Dermis blood vessel endothelial cell (primary cell): Measurements from ENCODE around the gene ICE1. TPM values are rescaled to one million over a fixed set of nuclear protein-coding genes. Genes with fewer than 3 reads are reported as not detected.
A peak's percentile ranks its signal among the peaks of the same experiment; 100 is the strongest.
"Not testable (repeated sequence)": the region's sequence is repeated elsewhere in the genome, so short reads cannot be mapped to it uniquely, and the experiment has no call there.

ENCODE experiments used
- DNase-seq: peaks from one replicate; pipeline ENCODE4 v3.0.0; 2010
- total RNA-seq: library from RNA; depleted of rRNA; stranded (reverse); fragments of >200 nt; gene quantifications from 2 replicates; pipeline ENCODE4 v1.2.3, GENCODE V29; 2014

Gene ICE1
- total RNA-seq, 1 donor from 2014 or later, result 33.0 TPM

DNA sequence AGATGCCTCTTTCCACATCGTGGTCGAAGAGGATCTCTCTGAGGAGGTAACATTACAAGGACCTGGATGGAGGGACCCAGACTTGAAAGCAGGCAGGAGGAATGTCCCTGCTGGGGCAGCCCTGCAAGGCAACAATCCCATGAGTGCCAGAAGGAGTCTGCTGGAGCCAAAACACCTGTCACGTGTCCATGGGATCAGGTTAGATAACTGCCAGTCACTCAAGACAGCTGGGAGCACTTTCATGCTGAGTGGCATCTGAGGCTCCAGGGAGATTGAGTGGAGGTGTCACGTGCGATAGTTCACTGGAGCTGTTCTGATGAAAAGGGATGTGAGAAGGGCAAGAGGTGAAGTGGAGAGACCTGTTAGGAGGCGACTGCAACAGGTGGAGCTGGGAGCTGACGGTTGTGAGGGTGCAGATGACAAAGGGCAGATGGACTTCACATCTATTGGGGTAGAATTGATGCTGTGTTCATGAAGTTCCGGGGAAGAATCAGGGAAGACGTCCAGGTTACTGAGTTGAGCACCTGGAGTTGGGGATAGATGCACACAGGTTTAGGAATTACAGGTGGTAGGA lies 68.4 kb downstream of the ICE1 start:
- no peak for DNase-seq

DNA sequence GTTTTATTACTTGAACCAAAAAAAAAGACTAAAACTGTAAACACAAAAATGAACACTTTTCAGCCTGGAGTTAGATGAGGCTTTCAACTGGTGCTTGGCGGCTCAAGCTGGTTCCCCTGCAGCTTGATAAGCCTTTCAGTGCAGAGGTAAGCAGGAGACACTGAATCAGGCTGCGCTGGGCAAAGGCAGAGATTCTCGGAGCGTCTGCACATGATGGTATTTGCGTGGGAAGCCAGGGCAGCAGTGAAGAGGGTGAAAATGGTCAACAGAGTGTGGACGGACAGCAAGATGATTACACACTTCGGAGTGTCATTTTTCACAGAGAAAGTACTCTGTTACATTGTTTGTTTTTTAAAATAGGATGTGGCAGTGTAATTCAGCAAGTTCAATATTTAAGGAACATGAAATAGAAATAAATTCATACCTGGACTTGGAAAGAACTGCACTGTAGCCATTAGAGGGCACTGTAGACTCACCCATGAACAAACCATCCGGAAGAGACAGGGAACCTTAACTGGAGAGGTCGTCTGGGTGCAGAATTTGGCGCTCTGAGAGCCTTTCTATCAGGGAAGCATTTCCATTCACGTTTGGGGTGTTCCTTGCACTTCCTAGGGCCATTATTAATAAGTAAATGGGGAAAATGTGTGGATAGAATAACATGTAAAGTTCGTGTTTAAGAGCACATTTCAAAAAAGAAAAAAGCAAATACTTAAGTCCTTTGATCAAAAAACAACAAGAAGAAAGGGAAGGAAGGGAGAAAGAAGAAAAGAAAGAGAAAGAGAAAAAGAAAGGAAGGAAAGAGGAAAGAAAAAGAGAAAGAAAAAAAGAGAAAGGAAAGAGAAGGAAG lies 69.8 kb downstream of the ICE1 start:
- DNase-seq, result peak; percentile 74

DNA sequence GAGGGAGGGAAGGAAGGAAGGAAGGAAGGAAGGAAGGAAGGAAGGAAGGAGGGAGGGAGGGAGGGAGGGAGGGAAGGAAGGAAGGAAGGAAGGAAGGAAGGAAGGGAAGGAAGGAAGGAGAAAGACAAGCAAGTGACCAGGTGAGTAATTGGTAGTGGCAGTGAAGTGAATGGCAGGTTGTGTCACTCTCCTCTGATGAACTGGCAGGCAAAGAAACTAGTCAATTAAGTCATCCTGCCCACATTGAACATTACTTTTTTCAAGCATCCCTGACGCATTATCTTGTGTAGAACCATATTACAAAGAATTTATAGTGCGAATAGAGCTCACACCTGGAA lies 70.4 kb downstream of the ICE1 start:
- not testable (repeated sequence) for DNase-seq

DNA sequence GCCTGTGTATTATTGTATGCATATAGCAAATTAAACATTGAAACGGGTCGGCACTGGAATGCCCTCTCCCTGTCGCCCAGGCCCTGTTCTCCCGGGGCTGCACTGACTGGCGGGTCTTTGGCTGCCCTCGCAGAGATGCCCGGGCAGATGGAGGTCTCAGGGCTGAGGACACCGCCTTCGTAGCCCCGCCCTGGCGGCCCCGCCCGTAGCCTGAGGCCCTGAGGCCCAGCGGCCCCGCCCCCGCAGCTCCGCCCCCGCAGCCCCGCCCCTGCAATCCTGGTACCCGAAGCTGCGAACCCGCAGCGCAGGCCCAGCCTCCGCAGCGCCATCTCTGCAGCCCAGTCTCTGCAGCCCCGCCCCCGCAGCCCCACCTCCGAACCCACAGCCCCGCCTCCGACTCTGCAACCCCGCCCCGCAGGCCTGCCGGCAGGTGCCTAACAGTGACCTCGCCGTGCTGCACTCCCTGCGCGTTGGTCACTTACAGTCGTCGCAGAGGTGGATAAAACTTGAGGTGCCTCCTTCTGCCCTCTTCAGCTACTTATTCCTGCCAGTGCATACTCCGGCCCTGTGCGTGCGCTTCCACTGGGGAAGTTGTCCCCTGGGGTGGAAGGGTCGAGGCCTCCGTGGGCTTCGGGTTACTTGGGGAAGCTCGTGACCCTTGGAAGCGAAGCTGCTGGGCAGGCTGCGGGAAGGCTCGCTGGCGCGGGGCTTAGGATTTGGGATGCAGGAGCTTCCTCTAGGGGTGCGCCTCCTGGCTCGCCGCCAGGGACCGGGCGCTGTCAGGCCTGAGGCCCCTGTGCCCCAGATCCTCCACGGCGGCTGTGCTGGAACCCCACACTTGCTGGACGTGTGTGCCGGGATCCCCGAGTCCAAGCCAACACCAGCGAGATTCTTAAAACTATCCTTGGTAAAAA lies 72.3 kb downstream of the ICE1 start:
- peak; percentile 32 for DNase-seq

DNA sequence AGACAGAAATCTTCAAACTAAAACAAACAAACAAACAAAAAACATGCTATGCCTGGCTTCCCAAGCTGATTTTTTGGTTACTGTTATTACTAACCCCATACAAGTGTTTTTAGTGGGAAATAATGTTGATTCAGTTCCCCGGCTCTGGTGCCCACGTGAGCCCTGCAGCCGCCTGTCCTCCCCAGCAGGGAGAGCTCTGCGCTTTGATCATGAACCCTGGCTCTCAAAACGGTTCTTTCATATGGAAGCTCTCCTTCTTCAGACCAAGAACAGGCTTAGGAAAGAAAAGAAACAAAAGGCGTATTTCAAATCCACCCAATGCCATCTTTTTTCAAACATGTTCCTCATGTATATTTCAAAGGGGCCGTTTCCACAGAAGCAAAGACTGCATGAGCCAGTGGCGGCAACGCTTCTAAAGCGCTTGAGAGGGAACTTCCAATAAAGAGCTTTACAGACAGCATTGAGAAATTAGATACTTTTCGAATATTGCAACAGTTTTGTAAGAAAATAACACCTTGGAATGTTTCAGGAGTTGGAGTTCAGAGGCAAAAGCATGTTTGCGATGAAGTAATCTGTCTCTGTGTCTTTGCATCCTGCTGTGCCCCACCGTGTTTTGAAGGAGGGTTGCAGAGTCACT lies 74.8 kb downstream of the ICE1 start:
- DNase-seq, result peak; percentile 67

DNA sequence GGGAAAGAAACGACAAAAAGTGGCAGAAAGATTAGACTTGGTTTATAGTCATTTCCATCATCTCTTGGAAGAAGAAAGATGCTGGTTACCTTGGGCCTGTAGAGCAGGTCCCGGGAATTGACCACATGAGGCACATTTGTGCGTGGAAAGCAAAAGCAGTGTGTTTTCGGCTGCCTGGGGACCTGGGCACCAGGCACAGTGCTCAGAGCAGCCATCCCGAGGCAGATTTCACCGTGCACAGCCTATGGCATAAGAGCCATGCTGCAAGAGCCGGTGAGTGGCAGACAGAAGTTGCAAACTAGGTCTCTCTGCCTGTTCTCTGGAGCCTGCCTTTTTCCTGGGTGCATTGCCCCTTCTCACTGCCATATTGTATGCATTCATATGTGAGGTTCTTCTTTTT lies 77.0 kb downstream of the ICE1 start:
- no peak for DNase-seq

DNA sequence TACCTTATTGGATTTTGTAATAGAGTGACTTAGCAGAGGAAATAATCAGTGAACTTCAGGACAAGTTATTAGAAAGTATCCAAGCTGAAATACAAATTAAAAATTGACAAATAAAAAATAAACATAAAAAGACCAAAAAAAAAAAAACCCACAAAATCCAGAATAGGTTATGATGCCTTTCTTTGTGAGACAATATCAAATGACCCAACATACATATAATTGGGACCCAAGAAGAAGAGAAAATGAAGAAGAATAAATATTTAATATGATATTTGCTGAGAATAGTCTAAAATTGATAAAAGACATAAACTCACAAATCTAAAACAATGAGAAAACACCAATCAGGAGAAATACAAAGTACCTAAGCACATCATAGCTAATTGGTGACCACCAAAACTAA lies 81.8 kb downstream of the ICE1 start:
- DNase-seq, result no peak

DNA sequence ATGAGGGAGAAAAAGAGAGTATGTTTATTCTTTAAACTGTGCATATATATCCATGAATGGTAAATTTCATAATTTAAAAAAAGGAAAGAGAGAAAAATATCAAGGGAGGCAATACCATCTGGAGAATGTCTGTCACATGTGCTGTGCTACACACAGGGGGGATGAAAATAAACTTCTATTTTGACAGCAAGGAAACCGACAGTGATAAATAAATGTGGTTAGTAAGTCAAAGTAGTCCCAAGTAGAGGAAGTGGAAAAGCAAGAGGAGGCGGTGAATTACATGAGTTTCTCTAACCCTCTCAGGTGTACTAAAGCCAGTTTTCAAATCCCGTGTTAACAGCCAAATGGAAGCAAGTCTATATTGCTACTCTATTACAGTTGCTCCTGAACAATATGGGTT lies 83.3 kb downstream of the ICE1 start:
- no peak for DNase-seq

DNA sequence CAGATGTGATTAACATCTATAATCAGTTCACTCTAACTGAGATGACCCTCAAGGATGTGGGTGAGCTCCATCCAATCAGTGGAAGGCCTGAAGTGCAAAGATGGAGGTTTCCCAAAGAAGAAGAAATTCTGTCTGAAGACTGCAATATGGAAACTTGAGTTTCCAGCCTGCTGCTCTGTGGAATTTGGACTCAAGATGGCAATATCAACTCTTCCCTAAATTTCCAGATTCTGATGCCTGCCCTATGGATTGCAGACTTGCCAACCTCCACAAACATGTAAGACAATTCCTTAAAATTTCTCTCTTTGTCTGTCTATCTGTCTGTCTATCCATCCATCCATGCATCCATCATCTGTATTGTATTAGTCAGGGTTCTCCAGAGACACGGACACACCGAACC lies 85.9 kb downstream of the ICE1 start:
- DNase-seq, result no peak

DNA sequence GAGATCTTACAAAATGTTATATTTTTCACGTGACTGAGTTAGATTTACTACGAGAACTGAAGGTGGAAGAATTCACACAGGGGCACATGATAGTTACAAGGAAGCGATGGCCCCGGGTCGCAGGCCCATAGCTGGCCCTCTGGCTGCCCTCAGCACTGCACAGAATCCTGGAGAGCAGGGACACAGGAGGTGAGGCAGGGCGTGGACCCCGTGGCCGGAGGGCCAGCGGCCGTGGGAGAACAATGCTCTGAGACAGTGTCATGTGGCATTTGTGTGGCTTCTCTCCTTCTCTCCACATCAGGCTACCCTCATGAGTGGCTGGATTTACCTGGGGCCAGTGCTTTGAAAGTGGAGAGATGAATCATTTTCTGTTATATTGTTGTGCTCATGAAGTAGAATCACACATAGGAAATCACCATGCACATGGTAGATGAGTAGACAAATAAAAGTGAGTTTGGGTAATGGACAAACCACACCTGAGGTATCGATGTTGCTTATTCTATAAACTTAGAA lies 89.5 kb downstream of the ICE1 start:
- DNase-seq, result no peak

DNA sequence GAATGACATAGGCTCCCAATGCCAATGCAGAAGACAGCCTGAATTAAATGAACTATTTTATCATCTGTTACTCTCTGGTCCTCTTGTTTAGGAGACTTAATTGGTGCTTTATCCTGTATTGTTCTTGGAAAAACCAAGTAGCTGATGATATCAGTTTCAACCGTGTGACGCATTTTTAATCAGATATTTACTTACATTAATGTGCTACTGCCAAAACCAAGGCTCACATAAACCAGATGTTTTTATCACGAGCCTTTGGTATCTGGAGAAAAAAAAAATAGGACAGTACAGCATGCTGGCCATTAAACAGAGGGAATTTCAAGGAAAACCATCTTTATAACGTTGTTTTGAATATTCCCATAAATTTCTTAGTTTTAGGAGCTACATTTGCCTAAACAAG lies 90.1 kb downstream of the ICE1 start:
- no peak for DNase-seq

DNA sequence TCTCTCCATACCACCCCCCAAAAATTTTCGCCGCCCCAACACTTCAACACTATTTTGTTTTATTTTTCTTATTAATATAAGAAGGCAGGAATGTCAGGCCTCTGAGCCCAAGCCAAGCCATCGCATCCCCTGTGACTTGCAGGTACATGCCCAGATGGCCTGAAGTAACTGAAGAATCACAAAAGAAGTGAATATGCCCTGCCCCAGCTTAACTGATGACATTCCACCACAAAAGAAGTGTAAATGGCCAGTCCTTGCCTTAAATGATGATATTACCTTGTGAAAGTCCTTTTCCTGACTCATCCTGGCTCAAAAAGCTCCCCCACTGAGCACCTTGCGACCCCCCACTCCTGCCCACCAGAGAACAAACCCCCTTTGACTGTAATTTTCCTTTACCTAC lies 98.1 kb downstream of the ICE1 start:
- DNase-seq, result not testable (repeated sequence)

DNA sequence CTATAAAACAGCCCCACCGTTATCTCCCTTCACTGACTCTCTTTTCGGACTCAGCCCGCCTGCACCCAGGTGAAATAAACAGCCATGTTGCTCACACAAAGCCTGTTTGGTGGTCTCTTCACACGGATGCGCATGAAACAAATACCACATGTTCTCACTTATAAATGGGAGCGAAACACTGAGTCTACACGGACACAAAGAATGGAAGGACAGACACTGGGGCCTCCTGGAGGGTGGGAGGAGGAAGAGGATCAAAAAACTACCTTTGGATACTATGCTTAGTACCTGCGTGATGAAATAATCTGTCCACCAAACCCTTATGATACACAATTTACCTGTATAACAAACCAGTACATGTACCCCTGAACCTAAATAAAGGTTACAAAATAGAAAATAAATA lies 98.6 kb downstream of the ICE1 start:
- DNase-seq, result no peak

DNA sequence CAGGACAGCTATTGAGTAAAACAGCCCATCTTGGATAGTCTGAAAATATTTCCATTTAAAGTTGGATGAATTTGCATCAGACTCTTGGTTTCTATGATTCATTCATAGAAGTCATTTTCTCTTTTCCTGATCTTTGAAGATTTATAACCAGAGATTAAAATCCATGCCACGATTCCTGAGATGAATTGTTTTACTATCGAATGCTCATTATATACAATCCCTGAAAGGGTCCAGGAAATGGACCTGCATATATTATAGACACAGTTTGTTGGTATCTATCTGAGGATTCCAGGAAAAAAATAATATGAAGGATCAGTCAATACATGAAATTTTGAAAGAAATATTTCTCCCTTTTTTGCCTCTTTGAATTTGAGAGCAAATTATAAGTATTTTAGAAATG lies 99.0 kb downstream of the ICE1 start:
- no peak for DNase-seq

DNA sequence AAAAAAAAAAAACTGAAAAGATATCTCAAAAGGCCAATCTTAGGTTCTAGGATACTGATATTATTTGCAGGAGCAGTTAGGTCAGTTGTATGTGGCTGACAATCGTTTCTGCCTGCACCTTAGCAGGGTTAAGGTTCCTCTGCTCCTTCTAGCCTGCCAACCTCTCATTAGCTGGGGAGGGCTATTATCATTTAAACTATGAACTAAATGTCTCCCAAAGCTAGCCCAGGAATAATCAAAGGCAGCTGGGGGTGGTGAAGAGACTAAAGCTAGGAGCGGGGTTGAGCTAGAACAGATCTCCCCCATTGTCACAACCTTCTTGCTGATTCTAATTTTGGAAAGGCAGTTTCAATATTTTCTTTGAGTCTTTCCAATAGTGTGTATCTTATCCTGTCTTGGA lies 99.9 kb downstream of the ICE1 start:
- no peak for DNase-seq

DNA sequence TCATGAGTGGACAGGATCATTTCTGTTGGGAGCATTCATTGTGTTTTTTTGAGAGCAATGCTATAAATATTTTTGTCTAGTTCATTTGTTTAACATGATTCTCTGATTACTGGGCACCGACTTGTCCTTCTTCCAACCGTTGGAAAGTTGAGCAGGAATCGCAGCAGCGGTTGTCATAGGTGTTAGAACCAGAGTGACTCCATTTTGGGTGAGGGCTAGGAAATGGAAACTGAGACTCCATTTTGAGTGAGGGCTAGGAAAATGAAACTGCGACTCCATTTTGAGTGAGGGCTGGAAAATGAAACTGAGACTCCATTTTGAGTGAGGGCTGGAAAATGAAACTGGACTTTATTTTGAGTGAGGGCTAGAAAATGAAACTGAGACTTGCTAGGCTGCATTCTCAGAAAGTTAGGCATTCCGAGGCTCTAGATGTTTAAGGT lies 100.6 kb downstream of the ICE1 start:
- DNase-seq, result no peak

DNA sequence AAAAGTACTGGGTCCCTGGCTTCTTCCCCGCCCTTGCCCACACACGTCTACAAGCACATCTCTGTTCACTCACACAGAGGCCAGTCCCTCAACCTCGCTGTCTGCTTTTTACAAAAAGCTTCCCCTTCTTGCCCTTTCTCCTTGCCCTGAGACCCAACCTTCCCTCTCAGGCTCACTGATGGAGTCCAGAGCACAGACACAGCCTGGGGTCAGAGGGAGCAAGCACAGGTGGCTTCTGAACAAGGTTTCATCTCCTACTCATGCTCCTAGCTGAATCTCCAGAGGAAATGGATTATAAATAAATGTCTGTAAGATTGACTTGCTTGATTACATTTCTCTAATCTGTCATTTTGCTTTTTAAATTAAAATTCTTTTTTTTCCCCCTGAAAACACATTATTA lies 101.8 kb downstream of the ICE1 start:
- no peak for DNase-seq

DNA sequence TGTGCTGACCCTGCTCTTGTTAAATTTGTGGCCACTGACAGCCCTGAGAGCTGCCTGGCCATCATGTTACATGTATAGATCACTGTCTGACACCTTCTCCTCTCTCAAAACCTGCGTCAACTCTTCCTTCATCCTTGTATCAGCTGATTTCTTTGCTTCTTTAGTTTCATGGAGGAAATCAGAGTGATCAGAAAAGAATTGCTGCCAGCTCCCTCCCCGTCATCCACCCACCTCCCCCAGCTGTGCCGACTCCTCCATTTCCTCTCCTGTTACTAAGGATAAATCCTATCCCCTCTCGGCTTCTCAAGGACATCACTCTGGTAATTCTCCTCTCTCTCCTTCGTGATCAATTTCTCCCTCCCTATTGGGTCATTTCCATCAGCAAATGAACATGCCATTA lies 108.9 kb downstream of the ICE1 start:
- no peak for DNase-seq

DNA sequence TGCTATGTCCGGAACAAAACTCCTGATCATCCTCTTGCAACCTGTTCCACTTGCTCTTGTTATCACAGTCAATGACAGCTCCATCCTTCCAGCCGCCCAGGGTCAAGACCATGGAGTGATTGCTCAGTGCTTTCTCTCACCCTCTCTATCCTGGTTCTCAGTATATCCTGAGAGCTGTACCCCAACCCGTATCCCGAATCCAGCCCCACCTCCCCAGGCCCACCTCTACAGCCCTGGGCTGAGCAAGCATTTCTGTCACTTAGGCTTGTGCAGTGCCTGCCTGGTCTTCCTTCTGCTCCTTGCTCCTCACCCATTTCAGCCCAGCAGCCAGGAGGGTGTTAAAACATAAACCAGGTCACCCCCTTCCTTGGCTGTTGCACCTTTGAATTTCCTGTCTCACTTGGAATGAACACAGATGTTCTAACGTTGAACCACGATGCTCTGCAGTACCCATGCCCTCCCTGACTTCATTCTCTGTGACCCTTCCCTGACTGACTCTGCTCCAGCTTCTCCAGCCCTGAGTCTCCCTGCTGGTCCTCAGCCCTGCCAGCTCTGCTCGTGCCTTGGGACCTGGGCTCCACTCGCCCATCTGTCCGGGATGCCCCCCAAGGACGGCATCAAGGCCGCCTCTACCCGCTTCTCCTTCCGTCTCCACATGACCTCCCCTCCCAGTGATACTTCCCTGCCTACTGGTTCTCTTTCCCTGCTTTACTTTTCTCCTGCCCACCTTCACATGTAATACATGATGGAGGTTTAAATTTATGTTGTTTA lies 110.0 kb downstream of the ICE1 start:
- no peak for DNase-seq

DNA sequence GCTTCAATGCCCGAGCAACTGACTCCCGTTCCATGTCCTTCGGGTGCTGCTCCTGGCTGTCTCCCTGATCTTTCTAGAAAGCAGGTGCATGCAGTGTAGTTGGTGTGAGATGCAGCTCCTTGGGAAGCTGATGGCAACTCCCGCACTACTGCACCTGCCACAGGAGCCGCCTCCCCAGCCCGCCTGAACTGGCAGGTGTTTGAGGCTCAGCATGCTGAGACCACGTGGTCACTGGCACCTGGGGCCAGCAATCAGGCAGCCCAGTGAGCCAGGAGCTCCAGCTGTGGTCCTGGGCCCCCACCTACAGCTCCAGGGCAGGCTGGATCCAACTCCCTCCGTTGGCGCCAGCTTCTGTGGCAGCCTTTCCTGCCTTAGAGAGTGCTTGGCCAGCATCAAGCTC lies 111.5 kb downstream of the ICE1 start:
- no peak for DNase-seq

DNA sequence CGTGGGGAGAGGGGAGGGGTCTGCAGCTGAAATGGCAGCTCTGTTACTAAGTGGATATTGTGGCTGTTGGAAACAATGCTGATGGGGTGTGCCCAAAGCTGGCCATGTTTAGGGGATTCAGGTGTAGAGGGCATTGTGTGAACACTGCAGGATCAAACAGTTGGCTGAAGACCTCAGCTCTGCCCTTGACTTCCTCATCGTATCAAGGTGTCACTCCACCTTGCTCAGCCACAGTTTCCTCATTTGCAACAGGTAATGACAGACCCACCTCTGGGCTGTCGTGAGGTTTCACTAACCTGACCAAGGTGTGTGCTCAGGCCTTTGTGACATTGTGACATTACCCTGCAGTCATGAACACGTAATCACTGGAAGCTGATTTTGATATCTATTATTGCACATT lies 111.9 kb downstream of the ICE1 start:
- DNase-seq, result no peak

DNA sequence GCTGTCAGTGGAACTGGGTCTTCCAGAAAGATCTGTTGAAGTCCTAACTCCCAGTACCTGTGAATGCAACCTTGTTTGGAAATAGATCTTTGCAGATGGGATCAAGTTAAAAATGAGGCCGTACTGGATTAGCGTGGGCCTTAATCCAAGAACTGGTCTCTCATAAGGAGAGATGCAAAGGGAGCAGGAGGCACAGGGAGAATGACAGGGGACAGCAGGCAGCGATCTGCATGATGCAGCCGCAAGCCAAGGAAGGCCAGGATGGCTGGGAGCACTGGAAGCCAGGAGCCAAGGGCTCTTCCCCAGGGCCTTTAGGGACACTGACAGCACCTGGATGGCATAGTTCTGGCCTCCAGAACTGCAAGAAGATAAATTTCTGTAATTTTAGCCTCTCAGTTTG lies 114.4 kb downstream of the ICE1 start:
- no peak for DNase-seq
